Measurements from ENCODE around the gene ATG4C. TPM values are rescaled to one million over a fixed set of nuclear protein-coding genes. Genes with fewer than 3 reads are reported as not detected.

ATG4C gene
- total and polyA plus RNA-seq, 5 experiments from 2014 or later, result 13.6 to 18.3 (median 17.0) TPM

GRCh38 chr1:62876535-62876934, 92.6 kb downstream of the ATG4C start:
- Mint-ChIP-seq H3K27me3 (peaks cover 6 to 18% (median 16%) of the 10 kb centered on the region in 5 donors), H3K27ac (no peak overlapping the region), H3K9me3 (peaks cover 0 to 7% (median 0%) of the 10 kb centered on the region in 9 donors), H3K4me3 (no peak overlapping the region), H3K36me3 (no peaks in the 10 kb centered on the region), H3K4me1 (no peaks in the 10 kb centered on the region)
- DNase-seq (no peak), ATAC-seq (no peak)
- POLR2A ChIA-PET, result no interaction called here

DNA sequence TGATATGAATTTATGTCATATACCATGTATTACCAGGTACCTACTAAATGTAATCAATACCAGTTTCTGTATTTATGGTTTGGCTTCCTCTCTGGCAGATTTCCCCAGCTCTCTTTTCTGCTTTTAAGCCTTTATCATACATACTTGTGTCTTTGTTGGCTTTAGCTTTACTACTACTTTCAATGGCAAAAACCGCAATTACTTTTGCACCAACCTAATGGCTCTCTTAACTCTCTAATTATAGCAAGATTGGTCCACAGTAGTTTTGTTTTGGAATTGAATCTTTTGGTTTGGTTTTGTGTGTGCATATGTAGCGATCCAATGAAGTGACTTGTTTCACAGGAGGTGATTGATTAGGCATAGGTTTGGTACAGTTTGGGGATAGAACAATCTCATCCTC, 93.6 kb downstream of the ATG4C start:
- Mint-ChIP-seq H3K4me3 (no peak overlapping the region), H3K36me3 (no peaks in the 10 kb centered on the region), H3K4me1 (no peaks in the 10 kb centered on the region), H3K27me3 (peaks cover 6 to 22% (median 17%) of the 10 kb centered on the region in 5 donors), H3K27ac (no peak overlapping the region), H3K9me3 (peaks cover 0 to 7% (median 0%) of the 10 kb centered on the region in 9 donors)
- ATAC-seq, result no peak
- POLR2A ChIA-PET, result no interaction called here
- no peak for DNase-seq

- Mint-ChIP-seq H3K4me3 (no peak overlapping the region), H3K4me1 (no peaks in the 10 kb centered on the region), H3K27me3 (peaks cover 2 to 23% (median 17%) of the 10 kb centered on the region in 5 donors), H3K27ac (no peak overlapping the region), H3K36me3 (no peaks in the 10 kb centered on the region), H3K9me3 (peaks cover 0 to 7% (median 0%) of the 10 kb centered on the region in 9 donors)
- POLR2A ChIA-PET, result no interaction called here
- DNase-seq, result no peak
- ATAC-seq, result no peak
Measured at GRCh38 chr1:62879962-62880361, 96.0 kb downstream of the ATG4C start.

GRCh38 chr1:62882201-62883104, 98.5 kb downstream of the ATG4C start:
- ATAC-seq (no peak), DNase-seq (no peak)
- peaks cover 19 to 38% (median 33%) of the 10 kb centered on the region in 5 donors for H3K27me3 Mint-ChIP-seq
- H3K27ac Mint-ChIP-seq, result no peak overlapping the region
- H3K4me3 Mint-ChIP-seq, result no peak overlapping the region
- H3K36me3 Mint-ChIP-seq, result no peaks in the 10 kb centered on the region
- POLR2A ChIA-PET, result no interaction called here
- H3K4me1 Mint-ChIP-seq, result no peaks in the 10 kb centered on the region
- peaks cover 0 to 7% (median 0%) of the 10 kb centered on the region in 9 donors for H3K9me3 Mint-ChIP-seq

DNA sequence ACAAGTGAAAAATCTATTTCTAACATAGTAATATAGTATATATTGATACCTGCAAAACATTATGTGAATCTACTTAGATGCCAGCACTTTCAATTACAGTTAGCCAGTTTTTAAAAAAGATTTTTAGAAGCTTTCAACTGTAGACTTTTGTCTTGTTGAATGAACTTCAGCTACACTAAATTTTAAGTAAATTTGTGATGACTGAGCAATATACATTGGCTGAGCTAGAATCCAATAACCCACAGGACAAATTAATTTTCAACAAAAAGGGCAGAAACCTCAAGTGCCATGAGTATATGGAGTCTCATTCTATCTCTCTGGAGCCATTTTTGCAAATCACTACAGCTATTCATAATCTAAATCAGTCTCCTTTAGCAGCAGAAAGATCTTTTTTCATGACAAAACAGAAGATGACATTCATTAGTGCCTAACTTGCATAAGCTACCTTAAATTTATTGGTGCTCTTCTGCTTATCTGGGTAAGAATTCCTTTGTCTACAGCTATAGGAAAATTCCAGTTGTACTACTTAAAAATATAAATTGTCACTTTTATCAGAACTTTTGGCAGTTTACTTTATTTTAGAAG, 100.3 kb downstream of the ATG4C start:
- Mint-ChIP-seq H3K27me3 (peaks cover 19 to 46% (median 33%) of the 10 kb centered on the region in 5 donors), H3K9me3 (peaks cover 0 to 7% (median 0%) of the 10 kb centered on the region in 9 donors), H3K27ac (no peak overlapping the region), H3K4me1 (no peaks in the 10 kb centered on the region), H3K4me3 (no peak overlapping the region), H3K36me3 (peaks cover 0 to 2% (median 0%) of the 10 kb centered on the region in 3 donors)
- POLR2A ChIA-PET, result no interaction called here
- DNase-seq (no peak), ATAC-seq (no peak)

DNA sequence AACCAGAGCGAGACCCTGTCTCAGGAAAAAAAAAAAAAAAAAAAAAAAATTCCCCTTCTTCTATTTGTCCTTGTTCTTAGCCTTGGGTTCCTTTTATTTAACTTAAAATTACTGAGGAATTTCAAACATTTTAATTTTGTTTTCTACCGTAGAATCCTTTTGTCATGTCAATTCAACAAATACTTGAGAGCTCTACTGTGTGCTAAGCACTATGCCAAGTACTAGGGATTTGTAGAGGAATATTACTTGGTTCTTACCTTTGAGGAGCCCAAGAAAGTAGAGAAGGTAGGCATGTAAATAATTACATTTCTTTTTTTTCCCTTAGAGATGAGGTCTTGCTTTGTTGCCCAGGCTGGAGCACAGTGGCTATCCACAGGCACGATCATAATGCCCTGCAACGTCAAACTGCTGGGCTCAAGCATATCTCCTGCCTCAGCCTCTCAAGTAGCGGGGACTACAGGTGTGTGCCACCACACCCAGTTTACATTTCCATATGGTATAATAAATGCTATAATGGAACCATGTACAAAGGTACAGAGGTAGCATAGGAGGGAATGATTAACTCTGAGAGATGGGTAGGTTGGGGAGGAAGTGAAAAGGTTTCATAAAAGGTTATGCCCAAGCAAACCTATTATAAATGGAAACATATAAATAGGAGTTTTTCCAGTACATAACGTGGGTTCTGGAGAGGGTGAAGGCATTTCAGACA, 104.0 kb downstream of the ATG4C start:
- no peaks in the 10 kb centered on the region for H3K9me3 Mint-ChIP-seq
- H3K27ac Mint-ChIP-seq, result no peak overlapping the region
- H3K27me3 Mint-ChIP-seq, result peaks cover 19 to 37% (median 31%) of the 10 kb centered on the region in 5 donors
- no peak for ATAC-seq
- no peaks in the 10 kb centered on the region for H3K4me1 Mint-ChIP-seq
- no peak for DNase-seq
- H3K4me3 Mint-ChIP-seq, result no peak overlapping the region
- POLR2A ChIA-PET, result no interaction called here
- peaks cover 0 to 2% (median 0%) of the 10 kb centered on the region in 3 donors for H3K36me3 Mint-ChIP-seq

DNA sequence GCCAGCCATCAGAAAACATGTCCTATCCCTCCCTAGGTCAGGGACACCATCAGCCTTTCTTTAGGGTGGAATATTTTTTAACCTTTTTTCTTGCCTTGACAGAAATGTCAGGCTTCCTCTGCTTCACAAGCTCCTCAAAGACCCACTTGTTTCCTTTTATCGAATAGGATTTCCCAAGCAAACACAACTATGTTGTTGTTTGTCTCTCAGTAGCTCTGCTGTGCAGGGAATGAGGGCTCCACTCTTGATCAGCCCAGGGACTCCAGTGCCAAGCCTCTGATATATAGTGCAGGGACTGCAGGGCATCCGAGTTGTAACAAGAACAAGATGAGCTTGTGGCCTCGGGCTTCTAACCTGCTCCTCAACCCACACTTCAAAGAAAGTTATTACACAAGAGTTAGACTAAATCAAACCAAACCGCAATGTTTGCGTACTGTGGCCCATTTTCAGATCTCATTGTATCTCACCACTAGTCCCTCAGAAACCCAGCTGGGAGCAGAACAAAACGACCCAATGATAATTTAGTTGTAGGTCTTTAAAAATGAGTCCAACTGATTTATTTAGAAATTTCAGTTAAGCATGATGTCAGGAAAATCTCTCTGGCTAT, 108.1 kb downstream of the ATG4C start:
- POLR2A ChIA-PET, result no interaction called here
- Mint-ChIP-seq H3K36me3 (peaks cover 0 to 2% (median 0%) of the 10 kb centered on the region in 3 donors), H3K9me3 (no peaks in the 10 kb centered on the region), H3K4me3 (no peak overlapping the region), H3K4me1 (no peaks in the 10 kb centered on the region), H3K27me3 (peaks cover 7 to 27% (median 15%) of the 10 kb centered on the region in 5 donors), H3K27ac (no peak overlapping the region)
- no peak for ATAC-seq
- no peak for DNase-seq

DNA sequence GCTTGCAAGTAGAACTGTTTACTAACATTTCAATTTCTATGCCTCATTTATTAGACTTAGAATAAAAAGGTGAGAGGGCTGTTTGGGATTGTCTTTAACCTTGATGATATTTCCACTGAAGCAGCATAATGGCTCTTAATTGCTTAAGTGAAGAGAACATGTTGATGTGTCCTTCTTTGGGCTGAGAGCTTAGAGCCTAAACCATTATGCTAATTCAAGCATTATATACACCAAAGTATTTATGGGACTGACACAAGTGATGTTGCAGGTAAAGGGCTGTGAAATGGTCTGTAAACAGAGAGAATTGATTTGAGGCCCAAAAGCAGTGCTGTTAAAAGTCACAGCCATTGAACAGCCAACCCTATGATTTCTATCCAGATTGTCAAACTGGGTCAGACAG, 113.9 kb downstream of the ATG4C start:
- Mint-ChIP-seq H3K9me3 (no peaks in the 10 kb centered on the region), H3K27me3 (peaks cover 4 to 11% (median 9%) of the 10 kb centered on the region in 5 donors), H3K27ac (no peak overlapping the region), H3K4me3 (no peak overlapping the region), H3K36me3 (no peaks in the 10 kb centered on the region), H3K4me1 (no peaks in the 10 kb centered on the region)
- POLR2A ChIA-PET, result no interaction called here
- no peak for ATAC-seq
- DNase-seq, result no peak

- ATAC-seq, result no peak
- Mint-ChIP-seq H3K9me3 (no peaks in the 10 kb centered on the region), H3K27me3 (peaks cover 1 to 4% (median 2%) of the 10 kb centered on the region in 5 donors), H3K27ac (no peak overlapping the region), H3K4me3 (no peak overlapping the region), H3K36me3 (no peaks in the 10 kb centered on the region), H3K4me1 (no peaks in the 10 kb centered on the region)
- POLR2A ChIA-PET, result no interaction called here
- no peak for DNase-seq
Measured at GRCh38 chr1:62900566-62900965, 116.6 kb downstream of the ATG4C start.

GRCh38 chr1:62901650-62902049, 117.7 kb downstream of the ATG4C start:
- POLR2A ChIA-PET, result no interaction called here
- Mint-ChIP-seq H3K36me3 (no peaks in the 10 kb centered on the region), H3K27ac (no peak overlapping the region), H3K4me1 (no peaks in the 10 kb centered on the region), H3K9me3 (no peaks in the 10 kb centered on the region), H3K4me3 (no peak overlapping the region), H3K27me3 (no peaks in the 10 kb centered on the region)
- DNase-seq (no peak), ATAC-seq (no peak)

DNA sequence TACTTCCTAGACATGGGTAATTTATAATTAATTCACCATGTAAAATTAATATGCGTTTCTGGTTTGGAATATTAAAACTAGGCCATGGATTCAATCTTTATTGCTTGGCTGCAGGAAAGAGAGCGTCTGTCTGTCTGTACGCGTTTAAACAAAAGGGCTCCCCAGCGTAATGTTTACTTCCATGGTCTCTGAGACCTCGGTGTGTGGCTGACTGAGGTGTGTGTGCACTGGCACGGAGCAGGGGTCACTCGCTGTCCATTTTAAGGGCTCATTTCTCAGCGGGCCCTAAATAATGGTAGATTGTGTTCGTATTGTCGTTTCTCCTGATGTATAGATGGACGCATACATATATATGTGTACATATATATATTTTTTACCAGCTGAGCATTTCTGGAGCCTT, 119.6 kb downstream of the ATG4C start:
- Mint-ChIP-seq H3K9me3 (no peaks in the 10 kb centered on the region), H3K27me3 (no peaks in the 10 kb centered on the region), H3K4me3 (no peak overlapping the region), H3K36me3 (no peaks in the 10 kb centered on the region), H3K4me1 (peaks cover 4 to 6% (median 5%) of the 10 kb centered on the region in 4 donors), H3K27ac (no peak overlapping the region)
- DNase-seq, result no peak
- ATAC-seq, result no peak
- POLR2A ChIA-PET, result no interaction called here

DNA sequence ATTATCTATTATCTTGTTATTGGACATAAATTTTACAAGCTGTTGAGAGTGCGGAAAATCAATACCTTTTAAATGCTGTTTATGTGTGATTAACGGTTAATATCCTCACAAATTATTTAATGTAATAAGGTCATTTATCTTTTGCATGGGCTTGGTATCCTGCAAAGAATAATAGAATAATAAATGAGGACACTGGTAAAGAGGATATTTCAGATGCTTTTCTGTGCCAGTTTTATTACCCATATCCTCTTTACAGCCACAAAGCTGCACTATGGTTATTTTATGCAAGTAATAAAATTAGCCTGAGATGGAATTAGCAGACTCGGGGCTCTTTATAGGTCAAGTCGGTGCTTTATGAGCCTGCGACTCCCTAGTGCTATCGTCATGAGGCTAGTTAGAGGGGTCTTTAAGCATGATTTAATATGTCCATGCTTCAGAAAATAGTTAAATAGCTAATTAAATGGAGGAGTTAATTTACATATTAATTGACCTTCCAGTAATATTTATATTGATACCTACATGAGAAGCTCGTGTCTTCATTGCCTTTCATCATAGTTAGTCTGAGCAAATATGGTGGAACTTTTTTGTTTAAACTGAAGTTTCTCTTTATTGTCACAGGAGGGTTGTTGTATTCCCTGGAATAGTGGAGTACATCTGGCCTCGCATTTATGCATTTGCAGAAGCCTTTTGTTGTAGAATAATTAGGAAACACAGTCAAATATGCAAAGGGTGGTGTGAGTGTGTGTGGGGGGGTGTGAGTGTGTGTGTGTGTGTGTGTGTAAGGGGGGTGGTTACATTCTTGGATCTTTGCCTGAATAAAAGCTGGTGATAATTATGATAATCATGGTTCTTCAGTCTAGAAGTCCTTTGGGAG, 120.3 kb downstream of the ATG4C start:
- ATAC-seq, result no peak
- DNase-seq, result no peak
- H3K9me3 Mint-ChIP-seq, result no peaks in the 10 kb centered on the region
- H3K27ac Mint-ChIP-seq, result no peak overlapping the region
- peaks cover 4 to 10% (median 8%) of the 10 kb centered on the region in 4 donors for H3K4me1 Mint-ChIP-seq
- H3K4me3 Mint-ChIP-seq, result no peak overlapping the region
- POLR2A ChIA-PET, result no interaction called here
- no peaks in the 10 kb centered on the region for H3K36me3 Mint-ChIP-seq
- no peaks in the 10 kb centered on the region for H3K27me3 Mint-ChIP-seq
